ENCODE data around the gene FBXL17.
"Not testable (repeated sequence)": the region's sequence is repeated elsewhere in the genome, so short reads cannot be mapped to it uniquely, and the experiment has no call there.

FBXL17 gene

DNA sequence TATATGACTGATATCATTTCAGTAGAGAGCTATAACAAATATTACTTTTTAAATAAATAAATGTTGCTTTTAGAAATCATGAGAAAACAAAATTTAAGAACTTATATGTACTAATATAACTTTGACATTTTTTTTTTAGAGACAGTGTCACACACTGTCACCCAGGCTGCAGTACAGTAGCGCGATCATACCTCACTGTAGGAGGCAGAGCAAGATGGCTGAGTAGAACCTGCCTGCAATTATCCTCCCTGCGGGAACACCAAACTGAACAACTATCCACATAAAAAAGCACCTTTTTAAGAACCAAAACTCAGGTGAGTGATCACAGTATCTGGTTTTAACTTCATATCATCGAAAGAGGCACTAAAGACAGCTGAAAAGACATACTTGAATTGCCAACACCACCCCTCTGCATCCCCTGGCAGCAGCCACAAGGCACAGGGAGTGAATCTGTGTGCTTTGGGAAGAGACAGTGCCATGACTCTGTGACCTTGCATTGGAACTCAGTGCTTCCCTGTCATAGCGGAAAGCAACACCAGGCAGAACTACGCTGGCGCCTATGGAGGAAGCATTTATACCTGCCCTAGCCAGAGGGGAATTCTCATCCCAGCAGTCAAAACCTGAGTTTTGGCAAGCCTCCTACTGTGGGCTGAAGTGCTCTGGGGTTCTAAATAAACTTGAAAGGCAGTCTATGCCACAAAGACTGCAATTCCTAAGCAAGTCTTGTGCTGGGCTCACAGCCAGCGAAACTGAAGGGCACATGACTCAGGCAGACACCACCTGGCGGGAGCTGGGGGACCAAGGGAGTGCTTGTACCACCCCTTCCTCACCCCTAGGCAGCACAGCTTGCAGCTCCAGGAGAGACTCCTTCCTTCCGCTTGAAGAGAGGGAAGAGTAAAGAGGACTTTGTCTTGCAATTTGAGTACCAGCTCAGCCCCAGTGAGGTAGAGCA lies 142.7 kb downstream of the FBXL17 start:
- no peak for DNase-seq

DNA sequence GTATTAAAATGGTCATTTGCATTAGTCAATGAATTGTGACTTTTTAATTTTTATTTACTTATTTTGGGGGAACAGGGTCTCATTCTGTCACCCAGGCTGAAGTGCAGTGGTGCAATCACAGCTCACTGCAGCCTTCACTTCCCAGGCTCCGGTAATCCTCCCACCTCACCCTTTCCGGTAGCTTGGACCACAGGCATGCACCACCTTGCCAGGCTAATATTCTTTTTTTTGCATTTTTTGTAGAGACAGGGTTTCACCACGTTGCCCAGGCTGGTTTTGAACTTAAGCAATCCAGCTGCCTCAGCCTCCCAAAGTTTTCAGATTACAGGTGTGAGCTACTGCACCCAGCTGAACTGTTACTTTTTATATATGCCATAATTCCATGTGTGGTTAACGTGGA lies 143.4 kb downstream of the FBXL17 start:
- DNase-seq: no peak

DNA sequence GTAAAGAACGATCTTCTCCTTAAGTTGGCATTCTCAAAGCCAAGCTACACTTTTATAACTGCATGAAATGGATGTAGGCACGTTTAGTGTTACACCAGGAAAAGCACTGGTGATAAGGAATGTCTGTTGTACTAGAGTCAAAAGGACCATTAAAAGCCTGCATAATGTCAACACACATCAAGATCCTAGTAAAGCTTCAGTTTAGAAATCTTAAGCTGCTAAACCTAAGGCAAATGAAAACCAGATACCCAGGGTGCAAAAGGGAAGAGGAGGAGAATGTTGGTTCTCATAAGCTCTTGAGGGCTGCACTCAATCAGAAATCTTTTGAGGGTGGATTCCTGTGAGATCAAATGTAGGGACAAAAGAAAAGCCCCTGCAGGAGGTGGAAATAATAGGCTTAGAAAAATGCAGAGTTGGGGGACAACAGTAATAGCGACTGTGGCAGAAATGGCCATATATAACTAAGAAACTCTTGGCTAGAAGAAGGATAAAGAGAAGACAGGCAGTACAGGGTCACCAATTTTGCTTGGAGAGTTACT lies 148.2 kb downstream of the FBXL17 start:
- no peak for DNase-seq

DNA sequence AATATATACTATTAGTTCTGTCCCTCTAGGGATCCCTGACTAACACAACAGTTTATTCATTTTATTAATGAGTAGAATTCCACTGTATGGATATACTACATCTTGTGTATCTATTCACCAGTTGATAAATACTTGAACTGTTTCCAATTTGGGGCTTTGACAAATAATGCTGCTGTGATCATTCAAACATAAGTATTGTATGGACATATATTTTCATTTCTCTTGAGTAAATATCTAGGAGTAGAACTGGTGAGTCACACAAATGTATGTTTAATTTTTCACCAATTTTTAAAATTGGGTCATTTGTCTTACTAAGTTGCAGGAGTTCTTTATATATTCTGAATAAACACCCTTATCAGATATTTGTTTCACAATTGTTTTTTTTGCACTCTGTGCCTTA lies 149.1 kb downstream of the FBXL17 start:
- DNase-seq: no peak

DNA sequence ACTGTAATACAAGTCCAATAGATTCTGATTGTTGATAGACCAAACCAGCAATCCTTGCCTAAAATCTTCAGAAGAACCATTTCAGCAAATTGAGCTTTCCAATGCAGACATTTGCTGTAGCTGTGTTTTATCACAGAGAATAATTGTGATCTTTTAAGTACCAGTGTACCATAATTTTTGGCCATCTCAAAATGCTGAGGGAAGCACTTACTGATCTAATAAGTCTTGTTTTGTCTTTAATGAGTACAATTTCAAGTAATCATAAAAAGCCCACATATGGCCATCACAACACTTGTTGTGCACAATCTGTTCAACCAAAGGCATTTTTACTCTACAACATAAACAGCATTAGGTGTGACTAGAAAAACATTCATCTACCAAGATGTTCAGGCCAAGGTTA lies 159.9 kb downstream of the FBXL17 start:
- no peak for DNase-seq

DNA sequence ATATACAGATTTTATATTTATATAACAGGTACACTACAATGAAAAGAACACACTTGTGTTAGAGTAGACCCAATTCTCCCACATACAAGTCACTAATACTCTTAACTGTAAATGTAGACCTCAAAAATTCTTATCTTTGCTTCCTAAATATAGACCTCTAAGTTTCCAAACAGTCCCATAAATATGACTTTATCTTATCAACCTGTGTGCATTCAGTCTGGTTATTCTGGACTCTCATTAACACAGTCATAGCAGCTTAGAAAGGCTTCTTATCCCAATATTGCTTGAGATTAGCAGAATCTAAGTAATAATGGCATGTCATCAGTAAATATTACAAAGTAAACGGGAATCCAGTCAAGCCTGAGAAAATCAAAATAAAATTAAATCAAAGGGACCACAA lies 161.1 kb downstream of the FBXL17 start:
- DNase-seq: no peak

DNA sequence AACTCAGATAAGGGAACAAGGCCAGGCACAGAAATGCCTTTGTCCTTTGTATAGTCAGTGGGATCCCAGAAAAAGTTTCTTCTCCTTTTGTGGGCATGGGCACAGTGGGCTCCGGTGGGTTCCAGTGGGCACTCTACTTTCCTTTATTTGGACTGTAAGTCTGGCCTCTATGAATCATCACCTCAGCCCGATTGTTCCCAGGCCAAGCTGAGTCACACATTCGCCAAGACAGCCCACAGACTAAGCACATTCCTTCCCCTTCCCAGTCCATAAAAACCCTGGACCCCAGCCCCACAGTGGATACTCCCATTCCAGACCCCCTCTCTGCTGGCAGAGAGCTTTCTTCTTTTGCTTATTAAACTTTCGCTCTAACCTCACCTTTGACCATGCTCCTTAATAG lies 165.0 kb downstream of the FBXL17 start:
- DNase-seq: no peak

DNA sequence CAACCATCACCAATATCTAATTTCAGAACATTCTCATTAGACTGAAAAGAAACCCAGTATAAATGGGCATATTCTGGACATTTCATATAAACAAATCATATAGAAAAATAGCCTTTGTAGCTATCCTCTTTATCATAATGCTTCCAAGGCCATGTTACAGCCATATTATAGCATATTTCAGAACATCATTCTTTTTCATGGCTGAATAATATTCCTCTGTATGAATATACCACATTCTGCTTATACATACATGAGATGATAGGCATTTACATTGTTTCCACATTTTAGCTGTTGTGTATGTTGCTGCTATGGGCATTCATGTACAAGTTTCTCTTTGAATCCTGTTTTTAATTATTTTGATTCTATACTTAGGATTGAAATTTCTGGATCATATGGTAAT lies 167.0 kb downstream of the FBXL17 start:
- DNase-seq: no peak

DNA sequence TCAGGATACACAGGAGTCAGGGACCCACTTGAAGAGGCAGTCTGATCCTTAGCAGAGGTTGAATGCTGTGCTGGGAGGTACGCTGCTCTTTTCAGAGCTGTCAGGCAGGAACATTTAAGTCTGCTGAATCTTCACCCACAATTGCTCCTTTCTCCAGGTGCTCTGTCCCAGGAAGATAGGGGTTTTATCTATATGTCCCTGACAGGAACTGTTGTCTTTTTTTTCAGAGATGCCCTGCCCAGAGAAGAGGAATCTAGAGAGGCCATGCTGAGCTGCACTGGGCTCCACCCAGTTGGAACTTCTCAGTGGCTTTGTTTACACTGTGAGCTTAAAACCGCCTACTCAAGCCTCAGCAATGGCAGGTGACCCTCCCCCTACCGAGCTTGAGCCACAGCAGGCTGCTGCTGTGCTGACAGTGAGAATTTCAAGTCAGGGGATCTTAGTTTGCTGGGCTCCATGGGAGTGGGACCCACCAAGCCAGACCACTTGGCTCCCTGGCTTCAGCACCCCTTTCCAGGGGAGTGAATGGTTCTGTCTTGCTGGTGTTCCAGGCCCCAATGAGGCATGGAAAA lies 169.0 kb downstream of the FBXL17 start:
- no peak for DNase-seq

DNA sequence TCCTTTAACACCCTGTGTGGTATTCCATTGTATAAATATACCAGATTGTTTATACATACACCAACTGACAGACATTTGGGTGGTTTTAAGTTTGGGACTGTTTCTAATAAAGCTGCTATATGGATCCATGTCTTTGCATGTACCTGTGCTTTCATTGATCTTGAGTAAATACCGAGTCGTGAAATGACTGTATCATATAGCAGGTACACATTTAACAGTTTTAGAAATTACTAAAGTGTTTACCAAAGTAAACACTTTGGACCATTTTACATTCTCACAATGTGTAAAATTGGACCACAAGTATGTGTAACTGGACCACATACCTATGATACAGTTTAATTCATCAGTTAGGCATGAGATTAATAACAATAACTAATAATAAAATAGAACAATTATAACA lies 175.2 kb downstream of the FBXL17 start:
- no peak for DNase-seq

DNA sequence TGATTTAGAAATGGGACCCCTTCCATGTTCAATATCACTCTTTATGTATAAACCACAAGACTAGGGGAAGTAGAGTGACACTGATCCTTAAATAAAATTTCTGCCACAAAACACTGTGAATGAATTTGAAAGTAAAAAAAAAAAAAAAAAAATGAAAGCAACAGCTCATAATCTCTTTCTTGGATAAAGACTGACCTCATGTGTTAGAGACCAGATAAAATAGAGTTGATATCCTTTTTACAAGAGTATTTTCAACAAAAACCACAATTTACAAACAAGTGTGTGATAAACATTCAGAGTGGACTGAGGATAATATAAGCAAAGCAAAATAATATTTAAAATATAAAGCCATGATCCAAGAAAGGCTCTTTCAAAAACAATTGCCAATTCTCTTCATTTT lies 180.2 kb downstream of the FBXL17 start:
- DNase-seq: no peak

DNA sequence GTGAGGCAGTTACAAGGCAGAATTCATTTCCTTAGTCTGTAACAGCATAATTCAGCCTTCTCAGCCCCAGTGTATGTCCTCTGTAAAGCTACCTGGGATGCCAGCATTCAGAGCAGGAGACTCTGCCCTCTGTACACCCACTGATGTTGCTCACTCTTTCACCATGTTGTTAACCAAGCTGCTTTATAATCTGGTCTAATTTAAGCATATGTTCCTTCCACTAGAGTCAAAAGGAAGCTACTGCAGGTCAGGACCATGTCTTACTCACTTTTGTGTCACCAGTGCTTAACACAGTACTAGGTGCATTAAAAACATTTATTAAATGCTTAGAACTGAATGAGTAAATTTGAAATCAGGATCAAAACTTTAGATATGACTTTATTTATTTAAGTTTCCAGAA lies 185.6 kb downstream of the FBXL17 start:
- no peak for DNase-seq

DNA sequence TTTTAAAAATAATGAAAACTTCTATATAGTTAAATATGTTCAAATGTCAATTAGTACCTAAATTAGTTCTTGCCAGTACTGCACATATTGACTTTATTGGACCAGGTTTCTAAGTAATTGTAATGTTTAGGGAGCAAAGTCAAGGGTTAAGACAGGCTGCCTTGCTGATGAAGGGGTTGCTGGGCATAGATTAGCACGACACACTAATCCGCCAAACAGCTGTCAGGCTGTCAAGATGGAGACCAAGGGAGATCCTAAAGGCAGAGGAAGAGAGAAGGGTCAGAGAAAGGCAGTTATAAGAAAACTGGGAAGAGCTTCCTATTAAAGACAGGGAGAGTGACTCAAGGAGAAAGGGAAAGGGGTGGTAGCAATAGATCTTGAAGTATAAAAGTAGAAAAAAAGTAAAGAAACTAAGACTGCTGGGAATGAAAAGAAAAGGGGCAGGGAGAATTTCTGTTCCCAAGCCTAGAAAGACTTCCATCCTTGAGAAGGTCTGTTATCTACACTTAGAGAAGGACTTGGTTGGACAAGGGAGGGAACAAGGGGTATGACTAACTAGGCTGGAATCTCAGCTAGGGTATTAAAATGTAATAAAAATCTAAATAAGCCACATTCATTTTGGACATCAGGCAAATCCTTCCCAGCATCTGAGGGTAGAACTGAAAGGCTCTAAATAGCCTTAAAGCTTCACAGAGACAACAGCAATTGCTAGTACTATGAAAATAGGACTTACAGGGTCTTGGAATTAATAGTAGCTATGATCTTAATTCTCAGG lies 188.7 kb downstream of the FBXL17 start:
- no peak for DNase-seq

DNA sequence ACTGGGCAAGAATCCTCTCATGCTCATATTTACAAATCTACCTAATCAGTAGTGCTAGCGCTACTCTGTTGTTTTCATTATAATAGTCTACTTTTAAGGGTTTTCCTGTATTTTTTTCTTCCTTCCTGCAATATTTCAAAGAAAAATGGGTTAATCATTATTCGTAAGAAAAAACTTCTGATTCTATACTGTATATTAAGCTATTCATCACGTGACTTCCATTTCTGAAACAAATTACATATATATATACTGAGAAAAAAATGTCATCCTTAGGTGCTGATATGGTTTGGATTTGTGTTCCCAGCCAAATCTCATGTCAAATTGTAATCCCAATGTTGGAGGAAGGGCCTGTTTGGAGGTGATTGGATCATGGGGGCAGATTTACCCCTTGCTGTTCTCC lies 197.0 kb downstream of the FBXL17 start:
- DNase-seq: no peak

DNA sequence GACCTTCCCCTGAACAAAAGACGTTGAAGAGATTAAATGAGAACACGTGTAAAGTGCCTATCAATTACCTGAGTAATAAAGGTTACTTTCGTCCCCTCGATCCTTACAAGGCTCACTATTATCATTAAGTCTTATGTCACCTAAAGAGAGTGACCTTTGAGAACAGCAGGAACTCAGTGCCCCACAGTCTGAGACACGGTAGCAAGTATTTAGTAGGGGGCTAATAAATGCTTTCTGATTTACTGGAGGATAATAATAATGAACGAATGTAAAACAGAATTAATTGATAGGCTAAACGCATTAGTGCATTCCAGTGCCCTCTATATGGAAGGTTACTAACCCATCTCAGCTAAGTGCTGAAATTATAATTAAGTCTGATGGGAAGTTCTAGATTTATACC lies 199.9 kb downstream of the FBXL17 start:
- DNase-seq: no peak

DNA sequence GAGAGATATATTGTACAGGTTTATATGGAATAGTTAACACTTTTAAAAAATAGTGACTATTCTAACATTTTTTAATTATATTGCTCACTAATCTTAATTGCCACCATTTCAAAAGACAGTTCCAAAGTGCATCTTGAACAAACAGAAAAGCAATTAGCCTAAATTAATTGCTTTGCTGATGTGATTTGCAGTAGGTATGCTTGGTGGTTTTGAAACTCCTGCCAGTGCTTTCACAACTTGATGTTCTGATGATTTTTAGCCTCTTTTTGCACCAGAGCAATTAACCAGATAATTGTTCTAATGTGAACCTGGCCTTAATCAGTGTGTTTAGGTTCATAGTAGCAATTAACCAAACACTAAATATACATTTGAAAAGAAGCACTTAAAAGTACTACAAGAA lies 207.6 kb downstream of the FBXL17 start:
- no peak for DNase-seq

DNA sequence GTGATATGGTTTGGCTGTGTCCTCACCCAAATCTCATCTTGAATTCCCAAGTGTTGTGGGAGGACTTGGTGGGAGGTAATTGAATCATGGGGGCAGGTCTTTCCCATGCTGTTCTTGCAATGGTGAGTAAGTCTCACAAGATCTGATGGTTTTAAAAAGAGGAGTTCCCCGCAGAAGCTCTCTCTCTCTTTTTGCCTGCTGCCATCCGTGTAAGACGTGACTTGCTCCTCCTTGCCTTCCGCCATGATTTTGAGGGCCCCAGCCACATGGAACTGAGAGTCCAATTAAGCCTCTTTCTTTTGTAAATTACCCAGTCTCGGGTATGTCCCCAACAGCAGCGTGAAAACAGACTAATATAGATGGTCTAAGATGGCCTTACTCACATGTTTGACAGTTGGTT lies 210.1 kb downstream of the FBXL17 start:
- no peak for DNase-seq

DNA sequence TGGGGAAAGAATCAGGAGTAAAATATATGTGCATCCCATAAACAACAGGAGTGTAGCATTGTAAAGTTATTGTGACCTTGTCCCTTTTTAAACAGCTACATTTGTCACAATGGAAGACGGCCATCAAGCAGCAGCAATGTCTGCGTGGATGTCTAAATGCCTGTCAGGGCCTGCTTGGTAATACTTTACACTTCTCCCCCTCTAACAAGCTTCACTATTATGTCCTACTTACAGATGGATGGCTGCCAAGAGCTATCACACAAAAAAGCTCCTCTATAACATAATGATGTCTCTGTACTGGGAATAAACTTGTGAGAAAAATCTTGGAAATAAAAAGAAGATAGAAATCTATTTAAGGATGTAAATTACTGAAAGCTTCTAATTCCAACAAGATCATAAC lies 213.0 kb downstream of the FBXL17 start:
- DNase-seq: no peak

DNA sequence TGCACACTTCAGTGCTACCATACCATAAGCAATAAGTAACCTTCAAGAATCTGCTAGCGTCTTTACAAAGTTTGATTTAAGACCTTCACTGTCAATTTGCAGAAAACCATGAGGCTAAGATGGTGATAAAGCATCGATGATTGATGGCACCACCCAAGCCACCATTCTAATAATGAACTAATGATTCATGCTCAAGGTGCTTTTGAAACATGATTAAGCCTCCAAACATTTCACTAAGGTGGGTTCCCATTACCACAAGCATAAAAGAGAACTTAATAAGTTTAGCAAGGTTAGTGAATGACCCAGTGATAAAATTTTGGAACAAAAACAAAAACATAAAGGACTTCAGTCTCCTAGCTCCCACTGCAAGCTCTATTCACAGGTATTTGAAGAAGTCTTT lies 214.7 kb downstream of the FBXL17 start:
- no peak for DNase-seq

DNA sequence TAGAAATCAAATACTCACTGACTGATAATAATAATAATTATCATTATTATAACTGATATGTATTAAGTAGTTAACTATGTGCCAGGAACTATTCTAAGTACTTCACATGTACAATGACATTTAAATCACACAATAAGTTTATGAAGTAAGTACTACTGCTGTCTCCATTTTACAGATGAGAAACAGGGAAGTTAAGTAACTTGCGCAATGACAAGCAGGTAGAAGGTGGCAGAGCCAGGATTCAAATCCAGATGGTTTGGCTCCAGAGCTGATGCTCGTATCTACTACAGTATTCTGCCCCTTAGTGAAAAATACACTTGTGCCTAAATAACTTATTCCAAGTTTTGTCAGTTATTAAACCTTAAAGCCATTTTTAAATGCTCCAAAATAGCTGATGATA lies 217.3 kb downstream of the FBXL17 start:
- no peak for DNase-seq

DNA sequence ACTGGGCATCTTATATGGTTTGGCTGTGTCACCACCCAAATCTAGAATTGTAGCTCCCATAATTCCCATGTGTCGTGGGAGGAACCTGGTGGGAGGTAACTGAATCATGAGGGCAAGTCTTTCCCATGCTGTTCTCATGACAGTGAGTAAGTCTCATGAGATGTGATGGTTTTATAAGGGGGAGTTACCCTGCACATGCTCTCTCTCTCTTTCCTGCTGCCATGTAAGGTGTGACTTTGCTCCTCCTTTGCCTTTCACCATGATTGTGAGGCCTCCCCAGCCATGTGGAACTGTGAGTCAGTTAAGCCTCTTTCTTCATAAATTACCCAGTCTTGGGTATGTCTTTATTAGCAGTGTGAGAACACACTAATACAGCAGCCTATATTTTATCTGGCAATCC lies 229.0 kb downstream of the FBXL17 start:
- not testable (repeated sequence) for DNase-seq

DNA sequence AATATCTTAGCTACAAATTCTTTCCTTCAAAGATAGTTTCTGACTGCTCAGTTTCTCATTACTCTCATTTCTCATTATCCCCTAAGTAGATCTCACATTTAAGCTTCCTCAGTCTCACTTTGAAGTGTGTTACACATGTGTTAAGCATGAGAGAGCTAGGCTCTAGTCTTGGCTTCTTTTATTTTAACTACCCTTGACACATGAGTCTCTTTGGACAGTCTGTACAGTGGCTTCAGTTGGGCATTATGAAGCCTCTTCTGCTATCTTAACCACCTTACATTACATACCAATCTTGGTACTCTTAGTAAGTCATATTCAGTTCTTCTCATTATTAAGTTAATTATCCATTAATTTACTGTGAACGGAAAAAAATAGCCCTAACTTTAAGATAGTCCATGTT lies 232.5 kb downstream of the FBXL17 start:
- DNase-seq: no peak

DNA sequence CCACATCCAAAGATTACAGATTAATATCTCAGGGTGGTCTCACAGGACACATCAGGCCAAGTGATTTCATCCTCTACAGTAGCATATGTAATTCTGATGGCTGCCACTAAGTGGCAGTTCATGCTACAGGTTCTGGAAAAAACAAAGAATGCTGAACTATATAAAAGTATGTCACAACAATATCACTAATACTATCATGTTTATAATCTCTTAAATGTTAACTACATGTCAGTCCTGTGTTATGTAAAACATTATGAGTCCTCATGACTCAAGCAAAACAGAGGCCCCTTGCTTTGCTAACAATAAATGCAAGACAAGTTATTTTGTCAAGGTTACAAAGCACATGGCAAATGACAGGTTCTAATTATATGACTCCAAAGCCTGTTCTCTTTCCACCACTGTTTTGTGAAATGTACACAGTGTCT lies 233.2 kb downstream of the FBXL17 start:
- no peak for DNase-seq

DNA sequence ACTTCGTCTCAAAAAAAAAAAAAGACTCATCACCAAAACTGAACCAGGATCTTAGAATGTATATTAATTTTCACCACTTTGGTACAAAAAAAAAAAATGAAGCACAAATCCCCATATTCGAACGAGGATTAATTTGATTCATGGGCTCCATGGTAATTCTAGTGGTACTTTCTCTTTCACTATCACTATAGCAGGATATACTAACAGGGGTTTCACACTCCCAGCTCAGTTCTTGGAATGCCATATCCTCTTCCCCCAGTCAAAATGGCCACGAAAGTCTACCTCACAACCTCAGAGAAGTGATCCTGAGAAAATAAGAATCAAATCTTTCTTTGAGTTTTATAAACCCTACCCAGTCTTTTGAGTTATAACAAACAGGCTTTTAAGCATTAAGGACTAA lies 235.7 kb downstream of the FBXL17 start:
- DNase-seq: no peak
